Measurements from ENCODE around the gene CTXN3.

The CTXN3 gene

GRCh38 chr5:127649018-127649439 is at the start of gene CTXN3:
Gene CTXN3 (plus strand): TSS chr5:127649082. CDS start chr5:127657522, 8,440 bp downstream.
- FAIRE-seq (no peak), DNase-seq (ENCODE audit: insufficient read length, low spot score) (no peak)

- DNase-seq (ENCODE audit: insufficient read length, low spot score) = no peak
- no peak for FAIRE-seq
These were observed 49.6 kb upstream of the CTXN3 start for GRCh38 chr5:127599320-127599719.

- no peak for FAIRE-seq
- DNase-seq (ENCODE audit: insufficient read length, low spot score) = no peak
These were observed 49.0 kb upstream of the CTXN3 start for GRCh38 chr5:127599847-127600246.

- DNase-seq (ENCODE audit: insufficient read length, low spot score) (no peak), FAIRE-seq (no peak)
These were observed 47.8 kb upstream of the CTXN3 start for GRCh38 chr5:127601111-127601510.

GRCh38 chr5:127601601-127602000 is 47.3 kb upstream of the CTXN3 start:
- FAIRE-seq (no peak), DNase-seq (ENCODE audit: insufficient read length, low spot score) (no peak)

- DNase-seq (ENCODE audit: insufficient read length, low spot score) (no peak), FAIRE-seq (no peak)
These were observed 46.4 kb upstream of the CTXN3 start for GRCh38 chr5:127602481-127602880.

- FAIRE-seq = no peak
- DNase-seq (ENCODE audit: insufficient read length, low spot score) = no peak
These were observed 45.7 kb upstream of the CTXN3 start for GRCh38 chr5:127602896-127603844.

- no peak for FAIRE-seq
- DNase-seq (ENCODE audit: insufficient read length, low spot score) = no peak
These were observed 40.7 kb upstream of the CTXN3 start for GRCh38 chr5:127608077-127608660.

- no peak for DNase-seq (ENCODE audit: insufficient read length, low spot score)
- FAIRE-seq = no peak
These were observed 39.9 kb upstream of the CTXN3 start for GRCh38 chr5:127609011-127609410.

GRCh38 chr5:127609957-127610356 is 38.9 kb upstream of the CTXN3 start:
- no peak for DNase-seq (ENCODE audit: insufficient read length, low spot score)
- no peak for FAIRE-seq

- DNase-seq (ENCODE audit: insufficient read length, low spot score) = no peak
- FAIRE-seq = no peak
These were observed 36.3 kb upstream of the CTXN3 start for GRCh38 chr5:127612441-127613141.

- FAIRE-seq = no peak
- DNase-seq (ENCODE audit: insufficient read length, low spot score) = no peak
These were observed 33.0 kb upstream of the CTXN3 start for GRCh38 chr5:127615916-127616315.

- FAIRE-seq = no peak
- no peak for DNase-seq (ENCODE audit: insufficient read length, low spot score)
These were observed 28.9 kb upstream of the CTXN3 start for GRCh38 chr5:127619908-127620479.

- DNase-seq (ENCODE audit: insufficient read length, low spot score) = no peak
- FAIRE-seq = no peak
These were observed 27.1 kb upstream of the CTXN3 start for GRCh38 chr5:127621601-127622325.

GRCh38 chr5:127634007-127634406 is 14.9 kb upstream of the CTXN3 start:
- DNase-seq (ENCODE audit: insufficient read length, low spot score) = no peak
- no peak for FAIRE-seq

- no peak for FAIRE-seq
- DNase-seq (ENCODE audit: insufficient read length, low spot score) = no peak
These were observed 9.1 kb upstream of the CTXN3 start for GRCh38 chr5:127639828-127640227.

- no peak for DNase-seq (ENCODE audit: insufficient read length, low spot score)
- no peak for FAIRE-seq
These were observed 5.9 kb upstream of the CTXN3 start for GRCh38 chr5:127642949-127643348.

- FAIRE-seq (no peak), DNase-seq (ENCODE audit: insufficient read length, low spot score) (no peak)
These were observed 5.3 kb upstream of the CTXN3 start for GRCh38 chr5:127643607-127644006.

- no peak for FAIRE-seq
These were observed 3.6 kb upstream of the CTXN3 start for GRCh38 chr5:127645300-127645726.

GRCh38 chr5:127647361-127647958 is 1.4 kb upstream of the CTXN3 start:
- no peak for FAIRE-seq
- no peak for DNase-seq (ENCODE audit: insufficient read length, low spot score)

More at GRCh38 chr5:127645300-127645726, 3.6 kb upstream of the CTXN3 start:
- no peak for DNase-seq (ENCODE audit: insufficient read length, low spot score)
